HCT116 (cell line): ENCODE results near the gene HUNK. TPM values are rescaled to one million over a fixed set of nuclear protein-coding genes. Genes with fewer than 3 reads are reported as not detected.

Experiments used
- ATAC-seq: fragments of 200-7000 bp; cut with Tn5 transposase; 2 replicates; pipeline ENCODE4 v1.9.1; 2020; ENCODE audit warnings: mild to moderate bottlenecking, moderate library complexity
- BruUV-seq: library from RNA; stranded (reverse); fragments of 400-500 nt; replicated peaks from 2 replicates; lab custom pipeline; 2021; lab: Mats Ljungman, UMichigan
- CTCF ChIA-PET: fragments of 300-600 bp; sonication (Branson Sonifier 250); formaldehyde crosslinking; loops from one replicate; lab custom pipeline; 2021; ENCODE audit warnings: antibody characterized with exemption; lab: Charles Lee
- POLR2A ChIA-PET: fragments of 300-600, 350-600 bp; sonication (Branson Sonifier 250); formaldehyde crosslinking; loops from one replicate; lab custom pipeline; 2021; ENCODE audit warnings: antibody characterized with exemption; lab: Charles Lee
- RAD21 ChIA-PET, 2 experiments: fragments of 300-600 bp; sonication (Branson Sonifier 250); formaldehyde crosslinking; loops; one replicate each; lab custom pipeline; 2023; ENCODE audit warnings: low total read pairs in 2 of 2; ENCODE audit not compliant: uncharacterized antibody in 2 of 2, unreplicated experiment in 2 of 2, low non-redundant PET in 1 of 2; lab: Charles Lee
- DNase-seq: peaks from one replicate; pipeline ENCODE4 v3.0.0-alpha.2; 2010; ENCODE audit warnings: low read depth, low spot score
- H2AFZ ChIP-seq: fragments of 200-600 bp; shearing (Covaris generic), sonication (generic); 2 replicates; pipeline ENCODE4 v1.6.1; 2017; ENCODE audit warnings: low read depth, mixed run types, mixed read lengths, antibody characterized with exemption, low read length; ENCODE audit not compliant: poor library complexity, severe bottlenecking
- H3K27ac ChIP-seq: 2 replicates; pipeline ENCODE4 v1.5.1; 2012; ENCODE audit warnings: low read depth, low read length
- H3K27me3 ChIP-seq: fragments of 200-600 bp; sonication (generic); 2 replicates; pipeline ENCODE4 v1.6.1; 2016; ENCODE audit warnings: mixed run types, low read length, mixed read lengths; ENCODE audit not compliant: insufficient read depth
- H3K36me3 ChIP-seq, 2 experiments: fragments of 200-500 bp in 1 of 2; fragments of 200-600 bp in 1 of 2; sonication (Bioruptor generic) in 1 of 2; sonication (generic) in 1 of 2; 2 replicates each; pipeline versions ENCODE4 v1.5.1 to v1.6.1; 2014 to 2016; ENCODE audit warnings: low read length in 2 of 2, inconsistent platforms in 1 of 2, mixed read lengths in 1 of 2, mixed run types in 1 of 2; ENCODE audit not compliant: insufficient read depth in 2 of 2, control insufficient read depth in 1 of 2
- H3K4me1 ChIP-seq, 2 experiments: fragments of 200-600 bp in 1 of 2; sonication (generic) in 1 of 2; 2 replicates each; pipeline versions ENCODE4 v1.5.1 to v1.6.1; 2012 to 2017; ENCODE audit warnings: low read length in 2 of 2, inconsistent platforms in 1 of 2, mild to moderate bottlenecking in 1 of 2, mixed read lengths in 1 of 2, mixed run types in 1 of 2, moderate library complexity in 1 of 2; ENCODE audit not compliant: insufficient read depth in 2 of 2, control insufficient read depth in 1 of 2
- H3K4me2 ChIP-seq: fragments of 200-600 bp; sonication (generic); 2 replicates; pipeline ENCODE4 v1.6.1; 2017; ENCODE audit warnings: mixed run types, low read length, mixed read lengths
- H3K4me3 ChIP-seq, 2 experiments: fragments of 200-600 bp in 1 of 2; sonication (generic) in 1 of 2; replicated peaks in 1 of 2; 2 replicates each; pipeline ENCODE4 v1.5.1; 2011 to 2016; ENCODE audit warnings: low read length in 2 of 2, control low read depth in 1 of 2, low read depth in 1 of 2, mild to moderate bottlenecking in 1 of 2, mixed read lengths in 1 of 2, mixed run types in 1 of 2
- H3K79me2 ChIP-seq: fragments of 200-600 bp; sonication (generic); 2 replicates; pipeline ENCODE4 v1.6.1; 2017; ENCODE audit warnings: mild to moderate bottlenecking, mixed run types, low read length, moderate library complexity, mixed read lengths; ENCODE audit not compliant: insufficient read depth
- H3K9ac ChIP-seq: fragments of 200-600 bp; sonication (generic); 2 replicates; pipeline ENCODE4 v1.6.1; 2016; ENCODE audit warnings: low read length, mixed read lengths
- H3K9me2 ChIP-seq: fragments of 200-600 bp; sonication (generic), shearing (Covaris generic); 2 replicates; pipeline ENCODE4 v1.6.1; 2017; ENCODE audit warnings: mixed run types, mild to moderate bottlenecking, moderate library complexity; ENCODE audit not compliant: insufficient read depth
- H3K9me3 ChIP-seq, 2 experiments: fragments of 200-500 bp in 1 of 2; fragments of 200-600 bp in 1 of 2; sonication (Bioruptor generic) in 1 of 2; sonication (generic) in 1 of 2; 2 replicates each; pipeline ENCODE4 v1.6.1; 2014 to 2017; ENCODE audit warnings: low read length in 2 of 2, mixed read lengths in 2 of 2, inconsistent platforms in 1 of 2, low read depth in 1 of 2, mild to moderate bottlenecking in 1 of 2, mixed run types in 1 of 2, moderate library complexity in 1 of 2; ENCODE audit not compliant: control insufficient read depth in 1 of 2, insufficient read depth in 1 of 2
- H4K20me1 ChIP-seq: fragments of 200-600 bp; sonication (generic), shearing (Covaris generic); 2 replicates; pipeline ENCODE4 v1.6.1; 2017; ENCODE audit warnings: mixed run types, mild to moderate bottlenecking, moderate library complexity; ENCODE audit not compliant: insufficient read depth
- CBX3 ChIP-seq: IDR thresholded peaks from 2 replicates; pipeline ENCODE4 v1.6.1; 2012; ENCODE audit warnings: low read depth
- EGR1 ChIP-seq: IDR thresholded peaks from 2 replicates; pipeline ENCODE4 v1.6.1; 2012; ENCODE audit warnings: low read depth
- EZH2phosphoT487 ChIP-seq: fragments of 200-600 bp; IDR thresholded peaks from 2 replicates; pipeline ENCODE4 v1.6.1; 2018; ENCODE audit warnings: antibody characterized with exemption, borderline replicate concordance
- FOSL1 ChIP-seq: IDR thresholded peaks from 2 replicates; pipeline ENCODE4 v1.6.1; 2012; ENCODE audit warnings: low read depth
- JUND ChIP-seq: IDR thresholded peaks from 2 replicates; pipeline ENCODE4 v1.6.1; 2012
- POLR2A ChIP-seq: IDR thresholded peaks from 2 replicates; pipeline ENCODE4 v1.7.0; 2011; ENCODE audit warnings: borderline replicate concordance; ENCODE audit not compliant: insufficient read depth, insufficient read length; ENCODE audit errors: extremely low read depth
- POLR2AphosphoS5 ChIP-seq: IDR thresholded peaks from 2 replicates; pipeline ENCODE4 v1.6.1; 2011; ENCODE audit warnings: mild to moderate bottlenecking, low read depth, low read length, moderate library complexity
- SIN3A ChIP-seq: IDR thresholded peaks from 2 replicates; pipeline ENCODE4 v1.6.1; 2012; ENCODE audit warnings: low read depth
- SRF ChIP-seq: IDR thresholded peaks from 2 replicates; pipeline ENCODE4 v1.6.1; 2012; ENCODE audit warnings: low read depth
- TCF7L2 ChIP-seq: IDR thresholded peaks from 2 replicates; pipeline ENCODE4 v1.7.0; 2011; ENCODE audit warnings: borderline replicate concordance, inconsistent platforms; ENCODE audit not compliant: insufficient read depth, insufficient read length; ENCODE audit errors: extremely low read depth
- YY1 ChIP-seq: IDR thresholded peaks from 2 replicates; pipeline ENCODE4 v1.6.1; 2011; ENCODE audit warnings: low read length, low read depth, moderate library complexity, mild to moderate bottlenecking; ENCODE audit not compliant: insufficient replicate concordance; ENCODE audit errors: extremely low read depth
- ZBTB33 ChIP-seq: IDR thresholded peaks from 2 replicates; pipeline ENCODE4 v1.6.1; 2011; ENCODE audit warnings: mild to moderate bottlenecking, low read length, moderate library complexity; ENCODE audit not compliant: insufficient replicate concordance; ENCODE audit errors: extremely low read depth
- ZNF274 ChIP-seq: fragments of 200-500 bp; sonication (Bioruptor generic); IDR thresholded peaks from 2 replicates; pipeline ENCODE4 v1.6.1; 2014; ENCODE audit warnings: mild to moderate bottlenecking, low read depth, low read length, inconsistent platforms
- intact Hi-C: fragments of 100-400 bp; cut with micrococcal nuclease; formaldehyde crosslinking; loops from 2 replicates; pipeline ENCODE4 v1.10.0; 2022
- total RNA-seq: library from RNA; stranded (reverse); gene quantifications from one replicate; pipeline ENCODE4 v1.2.1, GENCODE V29; 2021; ENCODE audit not compliant: unreplicated experiment
- TF ChIP-seq, protein P1 (sequence below), 3 experiments: fragments of 200-600 bp in 1 of 3; sonication (generic) in 1 of 3; IDR thresholded peaks in 2 of 3; conservative IDR thresholded peaks in 1 of 3; 2 replicates each; pipeline ENCODE4 v1.5.1; 2012 to 2017; ENCODE audit warnings: low read depth in 2 of 3, low read length in 2 of 3, antibody characterized with exemption in 1 of 3, borderline replicate concordance in 1 of 3, control low read depth in 1 of 3, mild to moderate bottlenecking in 1 of 3, mixed read lengths in 1 of 3, mixed run types in 1 of 3, moderate library complexity in 1 of 3; ENCODE audit not compliant: insufficient read depth in 1 of 3

Gene HUNK
- total RNA-seq, 1 experiment from 2014 or later = not detected

DNA sequence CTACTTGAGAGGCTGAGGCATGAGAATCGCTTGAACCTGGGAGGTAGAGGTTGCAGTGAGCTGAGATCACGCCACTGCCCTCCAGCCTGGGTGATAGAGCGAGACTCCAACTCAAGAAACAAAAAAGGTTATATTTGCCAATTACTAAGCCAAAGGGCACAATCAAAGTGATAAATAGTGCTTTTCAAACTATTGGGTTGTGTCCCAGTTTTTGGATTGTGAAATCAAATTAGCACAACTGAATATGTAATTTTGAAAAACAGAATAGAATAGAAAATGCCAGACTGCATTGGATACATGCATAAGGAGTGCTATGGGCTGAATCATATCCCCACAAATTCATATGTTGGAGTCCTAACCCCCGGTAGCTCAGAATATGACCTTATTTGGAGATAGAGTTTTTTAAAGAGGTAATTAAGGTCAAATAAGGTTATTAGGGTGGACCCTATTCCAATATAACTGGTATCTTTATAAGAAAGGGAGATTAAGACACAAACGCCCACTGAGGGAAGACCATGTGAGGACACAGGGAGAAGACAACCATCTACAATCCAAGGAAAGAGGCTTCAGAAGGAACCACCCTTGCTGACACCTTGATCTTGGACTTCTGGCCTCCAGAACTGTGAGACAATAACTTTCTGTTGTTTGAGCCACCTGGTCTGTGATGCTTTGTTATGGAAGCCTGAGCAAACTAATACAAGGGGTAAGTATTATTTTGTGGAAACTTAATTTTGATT is 42.9 kb upstream of the HUNK start:
- CTCF ChIA-PET = no interaction called here

More for the DNA sequence above, 42.9 kb upstream of the HUNK start:
- Histone ChIP-seq H3K9me2 (no peaks in the 10 kb centered on the region), H3K4me1 (no peaks in the 10 kb centered on the region), H3K36me3 (no peaks in the 10 kb centered on the region), H3K79me2 (no peaks in the 10 kb centered on the region), H3K9ac (no peak overlapping the region), H4K20me1 (no peaks in the 10 kb centered on the region), H3K4me2 (no peak overlapping the region), H3K9me3 (no peaks in the 10 kb centered on the region), H2AFZ (no peak overlapping the region), H3K27ac (no peak overlapping the region), H3K27me3 (peaks cover 12% of the 10 kb centered on the region), H3K4me3 (no peak overlapping the region)
- ATAC-seq (no peak), DNase-seq (no peak)
- POLR2A ChIA-PET = no interaction called here
- RAD21 ChIA-PET = no interaction called here
- intact Hi-C loops = no loop called here
- BruUV-seq = no TSS peak
- TF ChIP-seq YY1 (no peak), FOSL1 (no peak), POLR2A (no peak), EZH2phosphoT487 (no peak), CBX3 (no peak), ZNF274 (no peak), TCF7L2 (no peak), SRF (no peak), JUND (no peak), POLR2AphosphoS5 (no peak), EGR1 (no peak), ZBTB33 (no peak), SIN3A (no peak)
- TF ChIP-seq, protein P1, sequence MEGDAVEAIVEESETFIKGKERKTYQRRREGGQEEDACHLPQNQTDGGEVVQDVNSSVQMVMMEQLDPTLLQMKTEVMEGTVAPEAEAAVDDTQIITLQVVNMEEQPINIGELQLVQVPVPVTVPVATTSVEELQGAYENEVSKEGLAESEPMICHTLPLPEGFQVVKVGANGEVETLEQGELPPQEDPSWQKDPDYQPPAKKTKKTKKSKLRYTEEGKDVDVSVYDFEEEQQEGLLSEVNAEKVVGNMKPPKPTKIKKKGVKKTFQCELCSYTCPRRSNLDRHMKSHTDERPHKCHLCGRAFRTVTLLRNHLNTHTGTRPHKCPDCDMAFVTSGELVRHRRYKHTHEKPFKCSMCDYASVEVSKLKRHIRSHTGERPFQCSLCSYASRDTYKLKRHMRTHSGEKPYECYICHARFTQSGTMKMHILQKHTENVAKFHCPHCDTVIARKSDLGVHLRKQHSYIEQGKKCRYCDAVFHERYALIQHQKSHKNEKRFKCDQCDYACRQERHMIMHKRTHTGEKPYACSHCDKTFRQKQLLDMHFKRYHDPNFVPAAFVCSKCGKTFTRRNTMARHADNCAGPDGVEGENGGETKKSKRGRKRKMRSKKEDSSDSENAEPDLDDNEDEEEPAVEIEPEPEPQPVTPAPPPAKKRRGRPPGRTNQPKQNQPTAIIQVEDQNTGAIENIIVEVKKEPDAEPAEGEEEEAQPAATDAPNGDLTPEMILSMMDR (IDR thresholded peaks at IDR 0.05 in 2 of 3, conservative IDR thresholded peaks at IDR 0.05 in 1 of 3; ENCODE audit: borderline replicate concordance in 1 of 3, insufficient read depth in 1 of 3, low read depth in 2 of 3, low read length in 2 of 3) = no peak
